HG03108 (cell line): ENCODE results near the gene TMTC4.
A peak's percentile ranks its signal among the peaks of the same experiment; 100 is the strongest.
"Not testable (repeated sequence)": the region's sequence is repeated elsewhere in the genome, so short reads cannot be mapped to it uniquely, and the experiment has no call there.

Experiments
- ATAC-seq: cut with Tn5 transposase; IDR thresholded peaks from one replicate; pipeline ENCODE4 v1.9.1; 2021; ENCODE audit warnings: moderate library complexity; ENCODE audit not compliant: unreplicated experiment

TMTC4 gene

DNA sequence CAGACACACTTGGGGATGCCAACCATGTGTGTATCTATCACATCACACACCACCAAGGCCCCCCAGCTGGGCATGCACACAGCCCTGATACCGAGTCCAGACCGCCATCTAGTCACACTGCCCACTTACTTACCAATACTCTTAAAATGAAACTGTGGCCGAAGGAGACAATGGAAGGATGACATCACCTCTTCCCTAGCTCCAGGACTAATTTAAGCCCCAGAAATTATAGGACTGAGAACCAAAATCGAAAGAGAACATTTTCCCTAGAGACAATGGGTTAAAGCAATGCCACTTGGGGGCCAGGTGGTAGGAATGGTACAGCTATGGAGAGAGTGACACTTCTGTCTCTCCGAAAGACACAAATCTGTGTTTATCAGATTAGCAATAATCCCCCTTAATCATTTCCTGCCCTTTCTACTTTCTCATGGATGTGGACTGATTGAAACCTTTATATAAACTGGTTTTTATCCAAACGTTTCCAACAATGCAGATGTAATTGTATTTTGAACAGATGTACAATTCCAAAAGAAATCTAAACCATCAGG is 85.3 kb downstream of the TMTC4 start:
- no peak for ATAC-seq

DNA sequence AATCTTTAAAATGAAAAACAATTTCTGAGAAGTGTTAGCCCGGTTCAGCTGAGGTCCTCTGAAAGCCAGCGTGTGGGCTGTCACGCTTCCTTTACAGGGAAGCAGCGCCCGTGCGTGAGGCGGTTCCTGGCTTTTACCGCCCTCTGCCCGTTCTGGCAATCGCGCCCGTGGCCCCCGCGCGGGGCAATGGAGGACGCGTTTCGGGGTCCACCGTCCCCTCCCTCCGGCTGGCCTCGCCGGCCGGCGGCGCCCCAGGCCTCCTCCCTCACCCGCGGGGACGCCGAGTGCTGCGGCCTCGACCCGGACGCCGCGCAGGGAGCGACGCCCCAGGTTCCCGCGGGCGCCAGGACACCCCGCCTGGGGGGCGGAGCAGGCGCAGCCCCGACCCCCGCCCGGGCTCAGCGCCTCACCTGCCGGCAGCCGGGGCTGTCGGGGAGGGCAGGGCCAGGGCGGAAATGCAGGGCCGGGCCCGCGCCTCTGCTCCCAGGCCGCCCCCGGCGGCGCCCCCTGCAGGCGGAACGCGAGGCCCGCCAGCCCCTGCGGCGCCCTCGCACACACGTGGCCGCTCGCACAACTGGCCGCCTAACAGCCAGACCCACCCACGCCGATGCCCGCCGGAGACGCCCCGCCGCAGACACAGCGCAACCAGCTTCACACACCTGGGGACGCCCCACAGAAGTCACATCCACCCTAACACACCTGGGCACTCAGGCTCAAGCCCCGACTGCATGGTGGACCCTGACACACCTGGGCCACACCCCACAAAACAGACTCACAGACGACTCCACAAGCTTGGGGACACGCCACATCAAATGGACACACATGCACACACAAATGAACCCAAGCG is 86.0 kb downstream of the TMTC4 start, which contains the start of gene GGACT:
Gene GGACT, minus strand, starts transcription at position 459 of the 847 bp plus-strand sequence. CDS start 56,198 bp downstream, outside the sequence.
- ATAC-seq: peak; percentile 93

DNA sequence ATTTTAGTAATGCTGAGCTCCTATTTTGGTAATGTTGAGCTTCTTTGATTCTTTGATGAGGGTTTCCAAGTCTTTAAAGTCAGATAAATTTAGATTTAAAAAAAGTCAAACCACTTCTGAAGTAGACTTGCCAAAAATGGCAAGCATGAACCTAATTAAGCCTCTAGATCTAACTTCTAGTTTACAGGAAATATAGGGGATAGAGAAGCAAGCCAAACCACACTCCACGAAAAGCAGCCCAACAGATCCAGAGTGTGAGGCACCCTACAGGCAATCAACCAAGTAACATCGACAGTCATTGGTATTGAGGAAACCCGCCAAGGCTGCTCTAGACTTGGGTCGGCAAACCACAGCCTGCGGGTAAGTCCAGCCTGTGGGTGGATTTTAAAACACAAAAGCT is 89.7 kb downstream of the TMTC4 start:
- no peak for ATAC-seq

DNA sequence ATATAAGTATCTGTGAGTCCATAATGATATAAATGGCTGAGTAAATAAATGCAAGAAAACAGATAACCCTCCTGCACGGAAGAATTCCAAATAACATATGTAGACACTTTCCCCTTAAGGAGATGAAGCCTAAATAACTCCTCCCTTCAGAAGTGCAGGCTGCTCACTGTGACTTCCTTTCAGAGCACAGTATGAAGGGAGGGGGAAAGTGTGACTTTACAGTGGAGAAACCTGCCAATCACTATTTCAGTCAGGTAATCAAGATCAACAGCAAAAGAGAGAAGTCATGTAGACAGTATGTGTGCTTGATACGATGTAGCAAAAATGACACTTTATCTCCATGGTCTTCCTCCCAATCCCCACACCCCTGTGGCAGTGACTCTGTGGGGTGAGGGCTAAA is 93.1 kb downstream of the TMTC4 start:
- no peak for ATAC-seq

DNA sequence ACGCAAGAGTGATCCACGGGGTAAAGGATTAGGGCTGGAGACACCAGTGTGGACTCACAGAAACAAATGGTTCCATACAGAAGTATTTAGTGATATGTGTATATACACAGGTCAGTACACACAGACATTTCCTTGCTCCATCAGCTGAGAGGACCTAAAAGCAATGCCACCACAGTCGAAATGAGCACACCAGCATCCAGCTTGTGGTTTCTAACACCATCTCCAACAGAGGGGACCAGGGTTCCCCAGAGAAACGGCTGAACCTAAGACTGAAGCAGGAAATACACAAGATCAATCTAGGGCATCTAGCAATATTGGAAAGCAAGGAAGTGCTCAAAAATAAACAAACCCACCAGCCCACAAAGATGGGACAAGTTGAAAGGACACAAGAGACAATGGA is 93.6 kb downstream of the TMTC4 start:
- no peak for ATAC-seq

DNA sequence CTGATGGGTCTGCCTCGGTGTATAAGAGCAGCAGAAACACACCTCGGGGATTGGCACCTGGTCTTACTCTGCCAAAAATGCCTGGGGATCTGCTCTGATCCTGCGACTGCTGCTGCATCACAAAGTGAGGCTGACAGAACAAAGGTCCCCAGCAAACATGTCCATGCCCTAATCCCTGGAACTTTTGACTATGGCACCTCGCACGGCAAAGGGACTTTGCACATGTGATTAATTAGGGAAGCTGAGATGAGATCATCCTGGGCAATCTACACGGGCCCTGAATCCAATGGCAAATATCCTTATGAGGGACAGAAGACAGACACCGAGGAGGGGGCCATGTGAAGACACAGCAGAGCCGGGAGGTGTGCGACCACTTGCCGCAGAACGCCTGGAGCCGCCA is 94.5 kb downstream of the TMTC4 start:
- ATAC-seq: no peak

DNA sequence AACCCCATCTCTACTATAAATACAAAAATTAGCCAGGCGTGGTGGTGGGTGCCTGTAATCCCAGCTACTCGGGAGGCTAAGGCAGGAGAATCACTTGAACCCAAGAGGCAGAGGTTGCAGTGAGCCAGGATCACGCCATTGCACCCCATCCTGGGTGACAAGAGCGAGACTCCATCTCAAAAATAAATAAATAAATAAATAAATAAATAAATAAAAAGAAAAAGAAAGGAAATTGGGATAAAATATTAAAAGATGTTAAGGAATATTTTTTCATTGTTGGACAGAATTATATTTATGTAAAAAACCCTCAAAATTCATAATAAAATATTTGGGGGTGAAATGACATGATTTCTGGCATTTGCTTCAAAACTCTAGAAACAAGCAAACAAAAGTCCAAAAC is 97.4 kb downstream of the TMTC4 start:
- not testable (repeated sequence) for ATAC-seq

DNA sequence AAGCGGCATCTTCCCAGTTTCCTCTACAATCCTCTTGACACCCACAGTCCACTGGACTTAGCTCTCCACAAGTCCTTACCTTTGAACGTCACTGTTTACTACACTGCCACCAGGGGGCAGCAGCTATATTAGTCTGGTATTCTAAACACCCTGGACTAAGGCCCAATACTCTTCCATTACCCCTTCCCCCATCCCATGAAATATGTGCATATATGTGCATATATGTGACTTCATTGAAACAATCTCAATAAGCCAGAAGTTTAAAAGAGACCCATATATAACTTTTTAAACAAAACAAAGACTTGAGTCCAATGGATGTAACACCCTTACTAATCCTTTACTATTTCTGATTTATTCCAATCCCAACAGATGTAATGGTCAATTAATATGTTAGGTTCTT is 101.5 kb downstream of the TMTC4 start:
- ATAC-seq: peak; percentile 82

DNA sequence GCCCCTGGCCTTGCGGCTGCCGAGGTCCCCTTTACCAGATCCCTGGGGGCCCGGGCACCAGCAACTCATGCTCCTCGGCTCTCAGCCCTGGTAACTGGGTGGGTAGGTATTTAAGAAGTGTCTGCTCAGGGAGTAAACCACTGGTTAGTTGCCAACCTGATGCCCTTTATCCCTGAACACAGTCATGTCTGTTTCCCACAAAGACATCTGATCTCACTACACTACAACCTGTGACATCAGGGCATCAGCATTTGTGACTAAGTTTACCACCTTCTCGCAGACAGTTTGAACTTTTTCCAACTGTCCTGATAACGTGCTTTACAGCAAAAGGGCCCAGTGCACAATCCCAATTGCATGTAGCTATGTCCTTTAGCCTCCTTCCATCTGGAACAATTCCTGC is 108.1 kb downstream of the TMTC4 start:
- no peak for ATAC-seq

DNA sequence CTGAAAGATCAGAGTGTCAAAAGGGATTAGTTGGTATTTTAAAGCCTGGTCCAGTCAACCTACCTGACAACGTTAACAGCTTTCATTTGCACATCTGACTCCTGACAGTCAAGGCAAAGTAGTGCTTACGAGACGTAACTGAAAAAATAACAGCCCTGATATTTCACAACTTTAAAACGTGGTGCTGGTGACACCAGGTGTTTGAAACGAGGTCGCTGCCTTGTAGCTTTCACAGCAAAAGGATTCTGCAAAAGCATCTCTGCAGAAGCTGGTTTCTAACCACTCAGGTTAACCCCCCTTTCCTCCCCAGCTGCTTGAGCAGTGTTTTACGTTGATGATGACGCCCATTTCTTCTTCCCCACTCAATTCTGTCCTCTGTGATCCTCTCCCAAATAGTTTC is 109.3 kb downstream of the TMTC4 start:
- no peak for ATAC-seq

DNA sequence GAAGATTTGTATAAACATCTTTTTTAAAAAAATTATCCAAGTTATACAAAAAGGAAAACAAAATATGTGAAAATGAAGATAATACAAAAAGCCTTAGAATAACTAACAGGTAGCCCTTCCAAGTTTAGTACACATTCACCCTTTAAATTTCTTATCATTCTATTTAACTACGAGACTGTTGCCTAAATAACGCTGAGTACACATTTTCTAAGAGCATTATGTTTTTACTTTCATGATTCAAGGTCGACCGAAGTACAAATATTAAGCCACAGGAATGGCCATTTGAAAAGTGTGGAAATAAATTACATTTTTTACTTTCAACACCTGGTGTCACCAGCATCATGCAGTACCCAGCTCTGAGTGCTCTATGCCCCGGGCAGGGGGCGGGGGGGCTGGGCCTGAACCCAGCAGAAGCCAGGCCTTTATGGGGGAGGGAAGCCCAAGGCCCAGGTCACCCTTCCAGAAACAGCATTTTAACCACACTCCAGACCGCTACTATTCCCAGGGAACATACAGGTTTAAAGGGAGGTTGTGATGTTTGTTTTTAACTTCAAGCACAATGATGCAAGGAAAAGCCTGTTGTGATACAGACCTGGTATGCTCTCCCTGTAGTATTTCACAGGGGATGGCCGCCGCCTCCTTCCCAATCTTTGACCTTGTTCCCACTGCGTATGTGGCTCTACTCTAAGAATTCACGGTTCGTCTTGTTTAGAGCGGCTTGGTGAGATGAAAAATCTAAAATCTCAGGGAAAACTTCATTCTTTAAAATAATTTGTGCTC is 110.0 kb downstream of the TMTC4 start:
- no peak for ATAC-seq

DNA sequence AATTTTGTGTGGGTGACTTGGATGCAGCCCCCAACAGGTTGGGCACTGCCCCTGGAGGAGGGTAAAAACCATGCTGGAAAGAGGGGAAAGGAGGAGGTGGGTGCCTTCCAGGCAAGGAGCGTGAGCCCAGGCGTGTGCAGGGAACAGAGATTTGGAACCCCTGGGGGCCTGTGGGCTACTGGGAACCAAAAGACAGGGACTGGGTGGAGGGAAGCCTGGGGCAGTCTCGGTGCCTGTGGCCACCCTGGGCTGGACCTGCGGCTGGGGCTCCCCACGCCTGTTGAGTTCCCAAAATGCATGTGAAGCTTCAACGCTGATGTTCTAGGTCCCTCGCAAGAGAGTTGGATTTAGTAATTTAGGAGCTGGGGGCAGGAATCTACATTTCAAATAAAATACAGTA is 110.8 kb downstream of the TMTC4 start:
- no peak for ATAC-seq

DNA sequence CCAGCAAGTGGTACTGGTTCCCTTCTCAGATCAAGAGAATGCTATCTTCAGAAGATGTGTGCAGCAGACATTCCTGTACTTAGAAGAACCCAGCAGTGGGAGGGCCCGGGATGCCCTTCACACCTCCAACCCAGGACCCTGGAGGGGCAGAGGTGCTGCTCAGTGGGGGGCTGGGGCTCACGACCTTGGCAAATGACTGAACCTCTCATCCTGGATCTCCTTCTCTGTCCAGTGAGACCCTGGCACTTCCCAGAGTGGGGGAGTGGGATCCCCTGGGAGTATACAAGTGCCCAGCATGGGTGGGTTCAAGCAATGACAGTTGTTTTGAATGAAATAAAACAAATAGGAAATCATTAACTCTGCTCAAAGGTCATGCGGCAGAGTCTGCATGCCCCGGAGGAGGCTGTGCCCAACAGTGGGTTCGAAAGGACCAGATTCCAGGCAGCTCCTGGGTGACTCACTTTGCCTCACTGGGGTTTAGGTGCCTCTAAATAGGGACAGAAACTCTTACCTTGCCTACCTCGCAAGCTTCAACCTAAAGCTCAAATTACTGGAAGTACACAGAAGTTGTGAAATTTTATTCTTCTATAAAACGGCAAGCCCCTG is 112.9 kb downstream of the TMTC4 start:
- no peak for ATAC-seq

DNA sequence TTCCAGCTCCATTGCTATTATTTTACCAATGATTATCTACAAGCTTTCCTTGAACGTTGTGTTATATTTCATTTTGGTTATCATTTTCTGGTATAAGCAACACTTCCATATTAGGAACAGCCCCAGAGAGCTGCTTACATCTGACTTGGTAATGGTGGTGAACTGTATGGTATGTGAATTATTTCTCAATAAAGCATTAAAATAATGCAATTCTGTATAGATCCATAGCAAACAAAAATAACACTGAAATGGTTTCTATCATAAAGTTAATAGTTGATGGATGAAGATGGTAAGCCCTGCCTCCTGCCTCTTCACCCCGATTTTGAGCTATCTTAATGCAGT is 113.5 kb downstream of the TMTC4 start:
- no peak for ATAC-seq

DNA sequence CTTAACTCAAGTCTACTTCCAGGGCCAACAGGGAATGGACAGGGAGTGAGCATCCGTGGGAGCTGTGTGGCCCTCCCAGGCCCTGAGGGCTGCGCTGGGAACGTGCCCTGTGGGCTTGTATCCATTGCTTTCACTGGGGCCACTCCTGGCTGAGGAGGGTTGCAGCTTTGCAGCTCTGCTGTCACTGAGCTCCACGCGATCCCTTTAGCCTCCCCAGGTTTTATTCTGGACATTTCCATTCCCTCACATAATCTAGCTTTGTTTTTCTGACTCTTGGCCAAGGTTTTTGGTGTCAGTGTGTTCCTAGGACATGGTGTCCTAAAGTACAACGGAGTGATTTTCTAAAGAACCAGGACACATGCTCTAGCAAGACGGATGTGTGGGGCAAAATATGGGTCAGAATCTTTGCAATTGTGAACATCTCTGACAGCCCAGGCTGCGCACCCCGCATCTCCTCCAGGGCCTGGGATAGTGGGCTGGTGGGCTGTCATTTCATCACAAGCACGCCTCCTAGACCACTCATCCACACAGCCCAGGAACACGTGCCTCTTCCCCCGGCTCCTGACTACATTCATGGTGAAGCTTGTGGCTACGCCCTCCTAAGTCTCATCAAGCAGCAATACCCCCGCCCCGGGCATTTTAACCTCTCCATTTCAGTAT is 114.0 kb downstream of the TMTC4 start:
- ATAC-seq: no peak

DNA sequence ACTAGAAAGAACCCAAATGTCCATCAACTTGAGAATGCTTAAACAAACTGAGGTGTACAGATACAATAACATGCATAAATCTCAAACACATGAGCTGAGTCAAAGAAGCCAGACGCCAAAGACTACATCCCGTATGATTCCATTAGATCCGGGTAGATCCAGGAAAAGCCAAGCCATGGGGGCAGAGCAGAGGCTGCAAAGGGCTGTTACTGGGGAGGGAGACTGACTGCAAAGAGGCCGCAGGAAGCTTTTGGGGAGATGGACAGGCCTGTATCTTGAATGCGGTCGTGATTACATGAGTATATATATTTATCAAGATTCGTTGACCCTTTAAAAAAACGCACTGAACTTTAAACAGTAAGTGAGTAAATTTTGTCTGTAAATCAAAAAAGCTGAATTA is 114.7 kb downstream of the TMTC4 start:
- no peak for ATAC-seq
